Activated CD4-positive, CD25-positive, alpha-beta regulatory T cell treated with anti-CD3 and anti-CD28 coated beads, Interleukin-2, amount 50 U/mL, for 72 hours (primary cell): ENCODE data around the gene LGALS13.
"Not testable (repeated sequence)": the region's sequence is repeated elsewhere in the genome, so short reads cannot be mapped to it uniquely, and the experiment has no call there.

Experiments
- DNase-seq: peaks from one replicate; pipeline ENCODE4 v3.0.0; 2021

The LGALS13 gene

DNA sequence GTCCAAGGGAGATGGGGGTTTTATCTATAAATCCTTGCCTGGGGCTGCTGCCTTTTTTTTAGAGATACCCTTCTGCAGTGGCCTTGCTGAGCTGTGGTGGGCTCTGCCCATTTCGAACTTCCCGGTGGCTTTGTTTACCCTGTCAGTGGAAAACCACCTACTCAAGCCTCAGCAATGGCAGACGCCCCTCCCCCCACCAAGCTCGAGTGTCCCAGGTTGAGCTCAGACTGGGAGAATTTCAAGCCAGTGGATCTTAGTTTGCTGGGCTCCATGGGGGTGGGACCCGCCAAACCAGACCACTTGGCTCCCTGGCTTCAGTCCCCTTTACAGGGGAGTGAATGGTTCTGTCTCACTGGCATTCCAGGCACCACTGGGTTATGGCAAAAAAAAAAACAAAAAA is 21.6 kb downstream of the LGALS13 start:
- no peak for DNase-seq

DNA sequence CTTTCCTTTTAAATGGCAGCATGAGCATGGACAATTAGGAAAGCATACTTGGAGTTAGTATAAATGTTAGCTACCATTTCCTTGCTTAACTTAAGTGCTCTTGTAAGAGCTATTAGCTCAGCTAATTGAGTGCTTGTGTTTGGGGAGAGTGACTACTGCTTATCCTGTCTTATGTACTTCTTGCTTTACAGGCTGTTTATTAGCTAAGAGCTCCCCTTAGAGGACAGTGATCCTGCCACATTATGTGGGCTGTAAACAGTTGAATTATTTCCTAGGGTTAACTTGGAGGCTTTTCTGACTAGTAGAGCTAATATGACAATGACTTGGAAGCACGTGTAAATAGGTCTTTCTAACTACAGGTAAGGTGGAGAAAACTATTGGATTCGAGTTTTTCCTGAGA is 25.3 kb downstream of the LGALS13 start:
- not testable (repeated sequence) for DNase-seq

DNA sequence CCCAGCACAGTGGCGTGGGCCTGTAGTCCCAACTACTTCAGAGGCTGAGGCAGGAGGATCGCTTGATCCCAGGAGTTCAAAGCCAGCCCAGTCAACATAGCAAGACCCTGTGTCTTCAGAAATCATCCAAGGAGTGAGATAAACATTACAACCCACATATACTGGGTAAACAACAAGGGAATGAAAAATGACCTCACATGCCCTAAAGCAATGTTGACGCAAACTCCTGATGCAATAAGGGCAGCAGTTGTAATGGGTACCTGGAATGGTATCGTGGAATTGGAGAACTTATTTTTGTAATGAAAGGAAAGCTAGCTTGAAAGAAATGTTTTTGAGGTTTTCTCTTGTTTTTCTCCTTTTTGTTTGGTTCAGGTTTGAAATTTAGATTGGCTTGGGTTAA is 28.9 kb downstream of the LGALS13 start:
- DNase-seq: no peak

DNA sequence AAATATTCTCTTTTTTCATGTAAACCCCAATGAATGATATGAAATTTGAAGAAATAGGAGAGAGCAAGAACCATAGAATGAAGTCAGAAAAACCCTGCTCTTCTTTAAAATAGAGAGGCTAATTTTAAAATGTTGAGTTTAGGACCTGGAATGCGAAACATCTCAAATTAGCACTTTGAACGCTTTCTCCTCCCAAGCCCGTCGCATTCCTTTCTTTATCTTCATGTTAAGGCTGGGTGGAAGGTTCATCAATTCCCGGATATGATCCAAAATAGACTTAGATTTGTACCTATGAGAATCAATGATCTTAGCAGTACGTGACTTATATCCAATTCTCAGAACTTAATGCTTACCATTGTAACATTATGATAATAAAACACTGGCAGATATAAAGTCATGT is 29.3 kb downstream of the LGALS13 start:
- DNase-seq: no peak

DNA sequence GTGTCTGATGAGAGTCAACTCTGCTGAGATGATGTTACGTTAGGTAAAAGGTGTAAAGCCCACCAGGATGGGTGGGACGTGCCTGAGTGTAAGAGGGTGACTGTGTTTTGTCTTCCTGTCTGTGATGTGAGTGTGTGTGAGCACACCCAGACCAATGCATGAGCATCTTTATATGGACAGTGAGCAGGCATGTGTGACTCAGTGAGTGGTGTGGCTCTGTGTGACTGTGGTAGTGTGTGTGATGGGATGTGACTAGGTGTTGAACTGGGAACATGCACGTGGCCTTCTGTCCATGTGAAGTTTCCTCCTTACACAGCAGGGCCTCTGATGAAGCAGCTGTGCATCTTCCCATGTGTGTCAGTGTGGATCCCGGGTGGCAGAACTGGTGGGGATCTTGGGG is 35.6 kb downstream of the LGALS13 start:
- no peak for DNase-seq

DNA sequence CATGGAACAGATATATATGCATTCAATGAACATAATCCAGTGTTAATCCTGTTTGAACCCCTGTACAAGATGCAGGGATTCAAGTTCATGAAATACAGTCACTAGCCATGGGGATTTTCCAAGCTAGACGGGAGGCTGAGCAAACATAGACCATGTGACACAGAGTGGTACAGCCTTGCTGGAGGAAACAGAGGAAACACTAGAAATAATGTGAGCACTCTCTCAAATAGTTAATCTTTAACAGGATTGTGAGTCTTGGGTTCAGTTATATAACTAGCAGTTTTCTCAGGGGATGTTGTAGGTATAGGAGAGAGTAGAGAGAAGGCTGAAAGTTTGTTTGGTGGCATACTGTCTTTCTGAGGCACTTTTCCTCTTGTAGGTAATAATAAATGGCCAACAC is 39.4 kb downstream of the LGALS13 start:
- DNase-seq: no peak

DNA sequence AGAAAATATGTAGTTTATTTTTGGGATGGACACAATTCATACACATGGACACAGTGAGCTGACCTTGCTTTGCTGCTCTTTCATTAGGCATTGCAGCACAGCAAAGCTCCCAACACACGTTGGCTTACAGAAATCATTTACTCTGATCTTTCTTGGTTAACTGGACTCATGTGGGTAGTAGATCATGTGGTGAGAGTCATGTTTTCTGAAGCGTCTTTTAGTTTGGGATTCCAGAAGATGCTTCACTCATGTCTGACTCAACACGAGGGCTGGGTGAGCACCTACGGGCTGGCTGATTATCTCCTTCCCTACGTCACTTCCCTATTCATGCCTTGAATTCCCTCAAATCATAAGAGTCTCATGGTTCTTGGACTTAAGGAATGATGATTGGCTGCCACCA is 41.3 kb downstream of the LGALS13 start:
- DNase-seq: no peak

DNA sequence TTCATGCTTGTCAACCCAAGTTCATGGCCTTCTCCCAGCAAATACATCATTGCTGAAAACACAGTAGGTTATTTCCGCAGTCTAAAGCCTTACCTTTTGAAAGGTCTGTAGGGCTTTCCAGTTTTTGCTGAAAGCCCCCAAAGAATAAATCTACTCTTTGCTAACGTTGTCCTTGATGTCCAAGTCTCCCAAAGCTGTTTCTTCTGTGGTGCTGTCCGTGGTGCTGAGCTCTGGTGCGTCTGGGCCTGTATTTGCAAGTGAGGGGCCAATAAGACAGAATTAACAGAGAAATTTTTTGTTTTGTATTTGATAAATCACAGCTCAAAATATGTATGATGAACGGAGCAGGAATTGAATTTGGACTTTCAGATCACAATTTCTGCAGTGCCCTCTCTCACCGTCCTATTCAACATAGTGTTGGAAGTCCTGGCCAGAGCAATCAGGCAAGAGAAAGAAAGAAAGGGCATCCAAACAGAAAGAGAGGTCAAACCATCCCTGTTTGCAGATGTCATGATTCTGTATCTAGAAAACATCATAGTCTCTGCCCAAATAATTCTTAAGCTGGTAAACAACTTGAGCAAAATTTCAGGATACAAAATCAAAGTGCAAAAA is 43.6 kb downstream of the LGALS13 start:
- no peak for DNase-seq

DNA sequence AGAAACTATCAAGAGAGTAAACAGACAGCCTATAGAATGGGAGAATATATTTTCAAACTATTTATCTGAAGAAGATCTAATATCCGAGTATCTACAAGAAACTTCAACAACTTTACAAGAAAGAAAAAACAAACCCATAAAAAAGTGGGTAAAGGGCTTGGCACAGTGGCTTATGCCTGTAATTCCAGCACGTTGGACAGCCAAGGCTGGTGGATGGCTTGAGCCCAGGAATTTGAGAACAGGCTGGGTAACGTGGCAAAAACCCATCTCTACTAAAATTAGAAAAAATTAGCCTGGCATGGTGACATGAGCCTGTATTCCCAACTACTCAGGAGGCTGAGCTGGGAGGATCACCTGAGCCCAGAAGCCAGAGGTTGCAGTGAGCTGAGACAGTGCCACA is 45.6 kb downstream of the LGALS13 start:
- DNase-seq: no peak

DNA sequence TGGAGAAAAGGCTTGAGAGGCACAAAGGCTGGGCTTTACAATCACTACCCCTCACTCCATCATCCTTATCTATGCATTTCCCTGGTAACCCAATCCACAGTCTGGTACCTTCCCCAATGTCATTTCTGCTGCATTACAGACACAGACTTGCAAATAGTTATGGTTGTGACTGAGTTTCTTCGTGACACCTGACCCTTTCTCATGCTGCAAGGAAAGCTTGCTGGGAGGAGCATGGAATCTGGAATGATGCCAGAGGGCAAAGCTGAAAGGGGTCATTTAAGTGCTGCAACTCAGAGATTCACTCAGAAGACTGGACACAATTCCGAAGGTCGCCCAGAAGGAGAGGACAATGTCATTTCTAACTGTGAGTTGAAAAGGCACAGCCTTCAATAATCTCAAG is 53.3 kb downstream of the LGALS13 start, which contains the start of gene LGALS16:
Gene LGALS16 (plus strand): TSS at position 301 of the 400 bp plus-strand sequence. CDS start 49 bp downstream, at position 350.
- DNase-seq: no peak
